ENCODE data around the gene SLC22A17. TPM values are rescaled to one million over a fixed set of nuclear protein-coding genes. Genes with fewer than 3 reads are reported as not detected.

The SLC22A17 gene
- total and polyA plus RNA-seq, 9 of the 15 experiments (the other 6 are each of a cell fraction or from before 2014, with no cell fraction given), result 0.07 to 0.09 TPM; not detected in 7

GRCh38 chr14:23310546-23310945 lies 42.1 kb downstream of the SLC22A17 start (continued):
- TF ChIP-seq CEBPZ (IDR thresholded peaks at IDR 0.05; ENCODE audit: borderline replicate concordance, low read depth, low read length) (no peak), BDP1 (IDR thresholded peaks at IDR 0.05; ENCODE audit: insufficient read depth, insufficient read length) (no peak)

GRCh38 chr14:23308721-23309445 lies 43.8 kb downstream of the SLC22A17 start:
- 89% methylated on average over 13 of the region's 17 CpGs for WGBS (ENCODE audit: insufficient coverage, low coverage, missing lambda C conversion rate)
- H3K4me1 ChIP-seq (replicated peaks in 1 of 2; ENCODE audit: control insufficient read depth in 2 of 2, insufficient read depth in 2 of 2, low read length in 2 of 2), result peaks cover 18 to 23% of the 10 kb centered on the region in 2 experiments; a peak in 4 of 5 replicates
- FAIRE-seq (no peak), ATAC-seq (no peak), DNase-seq (ENCODE audit: extremely low read depth in 1 of 4, low spot score in 3 of 4) (no peak)
- no peaks in the 10 kb centered on the region for H4K20me1 ChIP-seq (replicated peaks; ENCODE audit: control insufficient read depth, insufficient read depth, low read length)
- no peak overlapping the region for H2AFZ ChIP-seq (ENCODE audit: low read depth, low read length)
- CTCF ChIA-PET (ENCODE audit: low intra/inter-chr PET ratio), result no interaction called here
- no peak overlapping the region for H3K4me2 ChIP-seq (ENCODE audit: insufficient read depth, low read length)
- TF ChIP-seq DLX4 (CRISPR knock-in tag; IDR thresholded peaks at IDR 0.05), result no peak
- 0 out of 2 replicates have a peak, but pooled peaks have one; percentile 23 for TF ChIP-seq RBFOX2 (IDR thresholded peaks at IDR 0.05; ENCODE audit: low read depth, low read length)
- TF ChIP-seq POLR2G (IDR thresholded peaks at IDR 0.05; ENCODE audit: low read depth, low read length), result 0 out of 2 replicates have a peak, but pooled peaks have one; percentile 16
- peaks cover 51% of the 10 kb centered on the region for H3K36me3 ChIP-seq (ENCODE audit: control insufficient read depth, insufficient read depth, low read length)
- H3K9ac ChIP-seq (ENCODE audit: insufficient read depth in 1 of 2, low read depth in 2 of 2, low read length in 2 of 2), result peak overlapping the region in 1 of 2 experiments; percentile 95; a peak in 2 of 4 replicates
- no peaks in the 10 kb centered on the region for H3K9me3 ChIP-seq (replicated peaks; ENCODE audit: control insufficient read depth, insufficient read depth, low read depth, low read length)
- POLR2A ChIA-PET, result interaction anchor here (0.5 to 3.9 kb wide), 3 partner anchors 12 to 526 kb away, joined by 3 to 30 read pairs (median 17); partner anchors contain the start of gene PABPN1
- intact Hi-C loops (cut with micrococcal nuclease) (no loop called here), in situ Hi-C loops (cut with MboI) (no loop called here)
- no peaks in the 10 kb centered on the region for H3K27me3 ChIP-seq (ENCODE audit: control insufficient read depth in 2 of 2, insufficient read depth in 2 of 2, low read length in 2 of 2)
- BruUV-seq (replicated peaks), result no TSS peak
- H3K4me3 ChIP-seq, result no peak overlapping the region
- peaks cover 45% of the 10 kb centered on the region for H3K79me2 ChIP-seq (ENCODE audit: control insufficient read depth, insufficient read depth, low read length)
- peaks cover 4% of the 10 kb centered on the region for H3K9me1 ChIP-seq (ENCODE audit: control insufficient read depth, insufficient read depth, low read length)
- H3K27ac ChIP-seq (ENCODE audit: extremely low read depth, low read depth, low read length), result no peak overlapping the region
